Cortex of kidney (tissue), 1 donor: ENCODE measurements around the gene GRID1.

ENCODE experiments used
- DNase-seq: peaks from one replicate; lab custom pipeline; 2025; lab: John Stamatoyannopoulos, UW

Gene GRID1

GRCh38 chr10:86353506-86354485 lies 12.8 kb downstream of the GRID1 start:
- no peak for DNase-seq

DNA sequence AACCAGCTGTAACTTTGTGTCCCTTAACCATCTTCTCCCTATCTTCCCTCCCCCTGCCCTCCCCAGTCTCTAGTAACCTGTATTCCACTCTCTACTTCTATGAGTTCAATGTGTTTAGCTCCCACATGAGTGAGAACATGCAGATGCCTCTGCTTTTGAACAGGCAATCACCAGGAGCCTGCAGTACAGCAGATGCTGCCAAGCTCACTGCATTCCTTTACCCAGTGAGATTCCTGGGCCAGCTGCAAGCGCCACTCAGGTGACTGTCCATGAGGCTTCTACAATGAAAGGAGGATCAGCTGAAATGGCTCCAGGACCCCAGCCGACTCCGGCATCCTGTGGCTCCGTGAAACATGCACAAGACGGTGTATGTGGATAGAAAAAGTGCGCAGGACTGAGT lies 15.7 kb downstream of the GRID1 start:
- no peak for DNase-seq

GRCh38 chr10:86349940-86350630 lies 16.5 kb downstream of the GRID1 start:
- DNase-seq, result no peak

GRCh38 chr10:86349474-86349873 lies 17.1 kb downstream of the GRID1 start:
- no peak for DNase-seq

DNA sequence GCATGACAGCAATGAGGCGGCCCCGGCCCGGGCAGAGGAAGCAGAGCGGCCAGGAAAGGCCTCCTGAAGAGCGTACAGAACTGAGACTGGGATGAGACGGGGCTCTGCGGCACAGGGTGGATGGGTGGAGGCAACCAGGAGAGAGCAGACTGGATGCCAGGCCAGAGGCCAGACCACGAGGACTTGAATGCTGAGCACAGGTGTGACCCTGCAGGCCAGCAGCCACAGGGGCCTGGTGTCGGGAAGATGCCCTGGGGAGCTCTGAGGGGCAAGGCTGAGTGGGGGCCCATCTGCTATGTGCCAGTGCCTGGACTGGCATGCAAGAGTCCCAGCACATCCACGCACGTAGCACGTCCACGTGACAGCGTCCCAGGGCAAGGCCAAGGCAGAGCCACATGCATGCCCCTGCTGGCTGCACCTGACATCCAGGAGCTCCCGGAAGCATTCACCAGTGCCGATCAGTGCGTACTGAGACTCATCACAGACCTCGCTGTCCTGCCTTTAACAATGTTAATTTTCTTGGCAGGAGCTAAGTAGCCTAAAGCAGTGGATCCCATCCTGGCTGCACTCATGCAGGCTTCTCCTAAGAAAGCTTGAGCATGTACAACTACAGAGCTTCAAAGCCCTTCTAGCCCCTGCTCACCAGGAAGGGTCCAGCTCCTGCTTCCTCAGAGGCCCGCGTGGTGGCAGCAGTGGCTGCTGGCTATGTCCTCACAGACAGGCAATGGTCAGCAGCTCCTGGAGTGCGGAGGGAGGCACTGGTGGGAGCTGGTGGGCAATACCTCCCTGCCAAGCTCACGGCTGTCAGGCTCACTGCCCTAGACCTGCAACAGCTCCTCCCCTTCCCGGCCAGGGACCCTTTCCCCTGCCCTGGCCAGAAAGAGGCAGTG lies 18.0 kb downstream of the GRID1 start:
- DNase-seq, result no peak

- no peak for DNase-seq
Observed at GRCh38 chr10:86347856-86348255, 18.7 kb downstream of the GRID1 start.

- DNase-seq, result no peak
Observed at GRCh38 chr10:86346799-86347665, 19.6 kb downstream of the GRID1 start.

DNA sequence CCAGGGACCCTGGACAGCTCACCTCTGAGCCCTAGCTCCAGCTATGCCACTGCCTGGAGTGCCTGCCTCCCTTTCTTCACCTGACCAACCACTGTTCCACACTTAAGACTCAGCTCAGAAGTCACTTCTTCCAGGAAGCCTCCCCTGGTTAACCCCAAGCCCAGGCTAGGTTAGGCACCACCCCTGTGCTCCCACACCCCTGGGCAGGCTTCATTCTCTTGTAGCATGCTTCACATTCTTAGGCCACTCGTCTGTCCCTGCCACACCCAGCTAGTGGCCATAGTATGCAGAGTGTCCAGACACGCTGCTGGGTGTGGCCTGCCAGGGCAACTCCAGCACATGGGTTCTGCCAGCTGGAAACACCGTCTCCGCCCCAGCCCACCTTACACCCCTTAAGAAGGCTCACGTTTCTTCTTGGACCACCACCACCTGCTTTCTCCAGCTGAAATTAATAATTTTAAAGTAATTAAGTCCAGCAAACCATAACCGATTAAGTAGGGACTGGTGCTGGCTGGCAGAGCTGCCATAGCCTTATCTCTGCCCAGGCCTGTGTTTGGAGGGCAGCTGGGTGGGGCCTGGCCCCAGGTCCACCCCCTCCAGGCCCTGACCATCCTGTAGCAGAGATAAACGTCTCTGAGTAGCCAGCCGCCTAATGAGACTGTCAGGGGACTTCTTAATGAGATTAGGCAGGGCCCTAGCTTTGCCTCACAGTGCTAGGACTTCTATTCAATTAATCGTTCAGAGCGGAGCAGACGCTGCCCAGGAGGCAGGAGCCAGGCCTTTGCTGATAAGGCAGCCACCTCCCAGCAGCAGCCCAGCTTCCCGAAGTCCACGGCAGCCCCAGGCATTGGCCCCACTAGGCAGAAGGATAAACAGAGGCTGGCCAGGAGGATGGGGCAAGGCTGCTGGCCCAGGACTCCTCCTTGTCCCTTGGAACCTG lies 20.5 kb downstream of the GRID1 start:
- DNase-seq, result no peak

DNA sequence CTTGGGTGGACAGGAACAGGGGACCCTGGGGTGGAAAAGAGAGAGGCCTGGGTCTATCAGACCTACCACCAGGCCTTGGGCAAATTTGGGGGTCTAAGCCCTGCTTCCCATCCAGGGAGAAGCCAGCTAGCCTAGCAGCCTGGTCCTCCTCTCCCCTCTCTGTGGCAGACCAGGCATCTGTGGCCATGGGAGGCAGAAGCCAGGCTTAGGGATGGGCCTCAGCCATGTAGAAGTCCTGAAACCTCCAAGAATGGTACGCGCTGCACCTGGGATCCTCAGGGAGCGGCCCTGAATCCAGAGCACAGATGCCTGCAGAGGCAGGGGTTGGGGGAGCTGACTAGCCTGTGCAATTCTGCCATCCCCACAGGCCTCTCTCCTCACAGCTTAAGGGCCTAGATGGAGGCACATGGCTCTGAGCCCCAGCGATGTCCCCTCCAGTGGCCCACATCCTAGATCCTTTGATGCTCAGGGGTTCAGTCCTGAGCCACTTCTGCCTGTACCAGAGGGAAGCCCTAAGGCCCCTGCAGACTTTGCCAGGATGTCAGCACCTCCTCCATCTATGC lies 21.2 kb downstream of the GRID1 start:
- DNase-seq, result no peak

GRCh38 chr10:86344714-86345161 lies 21.9 kb downstream of the GRID1 start:
- no peak for DNase-seq

GRCh38 chr10:86344281-86344680 lies 22.3 kb downstream of the GRID1 start:
- DNase-seq, result no peak

DNA sequence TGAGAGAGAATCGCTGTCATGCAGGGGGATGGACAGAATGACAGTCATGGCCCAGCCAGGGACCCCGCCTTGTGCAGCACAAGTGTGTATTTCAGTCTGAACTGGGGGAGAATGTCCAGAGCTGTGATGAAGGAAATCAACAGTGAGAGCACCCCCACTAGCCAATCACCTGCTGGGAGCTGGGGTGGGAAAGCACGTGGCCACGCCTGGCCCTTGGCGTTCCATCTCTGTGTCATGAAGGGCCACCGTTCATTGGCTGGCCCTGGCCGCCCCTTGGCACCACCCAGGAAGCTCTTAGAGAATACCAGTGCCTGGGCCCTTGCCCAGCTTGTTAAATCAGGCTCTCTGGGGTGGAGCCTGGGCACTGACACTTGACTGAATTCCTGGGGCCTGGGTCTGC lies 22.8 kb downstream of the GRID1 start:
- no peak for DNase-seq

DNA sequence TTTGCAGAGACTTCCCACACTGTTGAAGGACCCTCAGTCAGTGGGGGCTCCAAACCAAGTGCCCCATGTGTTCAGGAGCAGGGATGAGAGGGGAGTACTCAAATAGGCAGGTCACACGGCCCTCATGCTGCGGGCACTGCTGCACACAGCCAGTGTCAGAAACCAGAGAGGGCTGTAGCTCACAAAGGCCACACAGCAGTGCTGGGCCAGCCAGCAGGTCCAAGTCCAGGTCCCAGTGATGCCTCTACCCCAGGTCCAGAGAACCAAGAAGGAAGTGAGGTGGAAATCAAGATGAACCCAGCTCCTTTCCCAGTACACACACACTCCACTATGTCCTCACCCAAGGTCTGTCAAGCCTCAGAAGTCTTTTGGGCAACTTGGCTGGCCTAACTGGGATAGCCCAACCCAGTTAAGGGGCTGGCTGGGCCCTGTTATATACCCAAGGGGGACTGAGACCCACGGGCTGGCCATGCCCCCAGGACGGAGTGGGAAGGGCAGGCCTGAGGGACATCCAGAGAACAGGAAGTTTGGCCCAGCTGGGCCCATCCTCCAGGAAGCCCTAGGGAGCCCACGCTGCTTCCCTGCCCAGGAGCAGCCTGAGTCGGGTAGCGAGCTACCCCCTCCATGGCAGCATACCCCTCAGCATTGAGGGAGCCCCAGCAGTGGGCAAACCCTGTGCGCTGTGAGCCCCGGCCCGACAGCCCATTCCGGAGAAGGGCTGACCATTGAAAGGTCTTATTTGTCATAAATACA lies 24.3 kb downstream of the GRID1 start:
- DNase-seq, result no peak

- no peak for DNase-seq
Observed at GRCh38 chr10:86341361-86341811, 25.2 kb downstream of the GRID1 start.

- no peak for DNase-seq
Observed at GRCh38 chr10:86340991-86341260, 25.7 kb downstream of the GRID1 start.

DNA sequence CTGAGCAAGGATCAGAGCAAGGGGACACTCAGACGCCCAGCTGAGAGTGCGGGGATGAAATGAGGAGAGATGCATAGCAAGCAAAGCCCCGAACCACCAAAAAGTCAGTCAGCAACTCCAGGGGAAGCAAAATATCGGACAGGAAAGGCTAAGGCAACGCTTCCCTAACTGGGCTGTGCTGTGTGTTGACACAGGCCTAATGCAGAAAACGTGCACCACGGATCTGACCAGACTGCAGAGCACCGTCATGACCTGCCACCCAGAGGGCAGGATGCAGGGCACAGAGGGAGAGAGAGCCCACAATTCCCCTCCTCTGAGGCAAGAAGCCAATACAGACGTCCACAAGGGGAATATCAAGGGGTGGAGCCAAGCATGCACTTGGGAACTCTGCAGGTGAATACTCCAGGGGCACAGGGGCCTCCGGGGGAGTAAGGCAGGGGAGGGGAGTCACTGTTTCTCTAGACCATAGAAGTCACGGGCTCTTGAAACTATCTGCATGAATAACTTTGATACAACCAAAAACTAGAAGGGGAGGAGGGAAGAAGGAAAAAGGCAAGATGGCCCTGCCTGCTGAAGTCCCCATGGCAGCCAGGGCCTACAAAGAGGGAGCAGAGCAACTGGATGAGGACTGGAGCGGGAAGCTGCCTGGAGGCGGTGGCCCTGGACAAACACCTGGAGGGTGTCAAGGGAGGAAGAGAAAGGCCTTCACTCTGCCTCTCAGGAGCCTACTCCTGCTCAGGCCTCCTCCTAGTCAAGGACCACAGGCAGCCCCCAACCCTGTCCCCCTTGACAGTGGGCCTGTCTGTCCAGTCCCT lies 26.2 kb downstream of the GRID1 start:
- no peak for DNase-seq

DNA sequence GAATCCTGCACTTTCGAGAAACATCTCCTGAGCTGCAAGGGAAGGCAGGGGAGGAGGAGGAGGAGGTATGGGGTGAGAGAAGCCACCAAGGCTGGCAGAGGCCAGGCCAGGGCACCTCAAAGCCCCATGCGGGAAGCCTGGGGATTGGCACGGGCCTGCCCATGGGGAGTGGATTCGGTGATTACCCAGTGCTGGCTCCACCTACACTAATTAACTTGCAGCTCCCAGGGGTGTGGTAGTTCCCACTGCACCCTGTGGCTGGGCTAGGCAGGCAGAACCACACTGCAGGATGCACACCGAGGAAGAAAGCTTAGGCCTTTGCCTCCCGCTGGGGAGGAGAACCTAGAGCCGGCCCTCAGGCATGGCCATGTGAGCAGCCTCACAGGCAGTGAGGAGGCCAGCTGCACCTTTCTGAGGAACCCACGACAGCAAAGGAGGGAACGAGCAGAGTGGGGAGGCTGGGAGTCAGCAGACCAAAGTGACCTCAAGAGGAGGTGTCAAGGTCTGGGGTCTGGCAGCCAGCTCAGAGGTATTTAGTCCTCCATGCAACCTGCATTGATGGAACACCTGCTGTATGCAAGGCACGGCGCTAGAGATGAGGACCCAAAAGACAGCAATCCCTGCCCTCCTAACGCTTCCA lies 27.2 kb downstream of the GRID1 start:
- DNase-seq, result no peak

DNA sequence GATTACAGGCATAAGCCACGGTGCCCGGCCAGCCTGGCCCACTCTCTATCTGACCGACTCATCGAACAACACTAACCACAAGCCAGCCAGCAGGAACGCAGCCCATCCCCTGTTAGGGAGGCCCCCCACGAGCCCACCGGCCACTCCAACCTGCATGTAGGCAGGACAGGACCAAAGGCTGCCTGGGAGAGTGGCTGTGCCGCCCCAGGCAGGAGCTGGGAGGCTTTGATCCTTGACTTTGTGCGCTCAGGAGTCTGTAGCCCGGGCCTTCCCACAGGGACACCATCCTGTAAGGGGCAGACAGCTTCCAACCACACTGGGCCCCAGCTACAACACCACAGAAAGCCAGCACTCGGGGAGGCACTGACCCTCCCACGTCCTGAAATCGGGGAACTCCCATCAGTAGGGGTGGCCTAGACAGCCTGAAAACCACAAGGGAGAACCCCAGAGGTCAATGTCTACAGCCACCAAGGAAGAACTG lies 29.4 kb downstream of the GRID1 start:
- DNase-seq, result no peak
